Spleen (tissue), 11 donors: ENCODE measurements around the gene TTC19. TPM values are rescaled to one million over a fixed set of nuclear protein-coding genes. Genes with fewer than 3 reads are reported as not detected.

Experiments
- DNase-seq: peaks from one replicate; pipeline ENCODE4 v3.0.0-alpha.2; 2020
- H3K27ac ChIP-seq, 8 donors: fragments of 200-600 bp; sonication (generic) in 7 of 8; 1 replicate in 4 of 8; 2 replicates in 4 of 8; pipeline versions ENCODE4 v1.5.0 to v1.8.0; 2016 to 2021; ENCODE audit warnings: inconsistent platforms in 4 of 8, mild to moderate bottlenecking in 4 of 8, moderate library complexity in 1 of 8
- H3K27me3 ChIP-seq, 7 donors: fragments of 200-600 bp; sonication (generic) in 6 of 7; replicated peaks in 1 of 7; 1 replicate in 4 of 7; 2 replicates in 3 of 7; pipeline versions ENCODE4 v1.5.0 to v1.8.0; 2016 to 2021; ENCODE audit warnings: inconsistent platforms in 3 of 7, mild to moderate bottlenecking in 1 of 7
- H3K36me3 ChIP-seq, 6 donors: fragments of 200-600 bp; sonication (generic) in 5 of 6; 1 replicate in 4 of 6; 2 replicates in 2 of 6; pipeline versions ENCODE4 v1.5.0 to v1.8.0; 2016 to 2021; ENCODE audit warnings: inconsistent platforms in 2 of 6
- H3K4me1 ChIP-seq, 6 donors: fragments of 200-600 bp; sonication (generic) in 5 of 6; 1 replicate in 3 of 6; 2 replicates in 3 of 6; pipeline versions ENCODE4 v1.5.0 to v1.8.0; 2016 to 2021; ENCODE audit warnings: inconsistent platforms in 3 of 6
- H3K4me3 ChIP-seq, 8 donors: fragments of 200-600 bp; sonication (generic) in 7 of 8; 1 replicate in 4 of 8; 2 replicates in 4 of 8; pipeline versions ENCODE4 v1.5.0 to v1.8.0; 2016 to 2021; ENCODE audit warnings: inconsistent platforms in 4 of 8, mild to moderate bottlenecking in 4 of 8, moderate library complexity in 2 of 8
- H3K9me3 ChIP-seq, 8 donors: fragments of 200-600 bp; sonication (generic) in 7 of 8; 1 replicate in 4 of 8; 2 replicates in 4 of 8; pipeline versions ENCODE4 v1.5.0 to v1.8.0; 2016 to 2021; ENCODE audit warnings: inconsistent platforms in 4 of 8
- POLR2A ChIP-seq, 3 donors: fragments of 450-650 bp; IDR thresholded peaks; one replicate each; pipeline ENCODE4 v1.5.1; 2017; ENCODE audit warnings: antibody characterized with exemption in 3 of 3, mild to moderate bottlenecking in 1 of 3
- POLR2AphosphoS5 ChIP-seq, 3 donors: sonication (generic); formaldehyde crosslinking; IDR thresholded peaks; one replicate each; pipeline ENCODE4 v1.5.1; 2017; ENCODE audit warnings: antibody characterized with exemption in 3 of 3
- WGBS, 5 donors: extraction: QIAGEN DNeasy Blood & Tissue Kit in 3 of 5; methylation state at CpG; one replicate each; pipeline versions ENCODE4 v1.1.5 to v1.1.7; 2013 to 2018; 5-methylcytosine and 5-hydroxymethylcytosine counted together
- intact Hi-C: fragments of 100-400 bp; cut with DNase I; formaldehyde crosslinking; loops from one replicate; pipeline ENCODE4 v1.15.0; 2023; ENCODE audit warnings: low total_unique reads
- polyA plus RNA-seq, 3 donors: library from polyadenylated mRNA; stranded (reverse); fragments of 200-250 nt; gene quantifications; one replicate each; pipeline ENCODE4 v1.2.1, GENCODE V29; 2013
- total RNA-seq, 7 donors: library from RNA; depleted of rRNA in 3 of 7; stranded (reverse); fragments of >200 nt in 3 of 7; fragmentation: NEBNext Ultra II Directional in 4 of 7; extraction: Animal tissue kit (Norgen Biotek cat#: 25700) in 4 of 7; gene quantifications; one replicate each; pipeline versions ENCODE4 v1.1.0 to v1.2.1, GENCODE V29; 2016 to 2021
- TF ChIP-seq, protein P1 (sequence below), 11 experiments: fragments of 200-600 bp in 7 of 11; fragments of 450-650 bp in 4 of 11; sonication (generic) in 4 of 11; IDR thresholded peaks in 8 of 11; conservative IDR thresholded peaks in 3 of 11; 1 replicate in 7 of 11; 2 replicates in 4 of 11; pipeline versions ENCODE4 v1.4.0 to v1.8.0; 2016 to 2021; ENCODE audit warnings: antibody characterized with exemption in 11 of 11, inconsistent platforms in 4 of 11, mild to moderate bottlenecking in 1 of 11
- donor health status: healthy with polysubstance abuse.
- donor health status: DM: no; HTN: no; CAD: no; lungs with moderate emphysema.
- donor health status: DM: no; HTN: no; CAD: no.
- donor health status: Bipolar disorder and iron deficiency.
- donor health status: healthy.
- donor health status: DM: no; HTN: no; CAD: no.
- donor health status: DM: yes; HTN: yes; CAD: no.

Gene TTC19
- total and polyA plus RNA-seq, 10 donors, result 14.6 to 59.9 (median 34.4) TPM

DNA sequence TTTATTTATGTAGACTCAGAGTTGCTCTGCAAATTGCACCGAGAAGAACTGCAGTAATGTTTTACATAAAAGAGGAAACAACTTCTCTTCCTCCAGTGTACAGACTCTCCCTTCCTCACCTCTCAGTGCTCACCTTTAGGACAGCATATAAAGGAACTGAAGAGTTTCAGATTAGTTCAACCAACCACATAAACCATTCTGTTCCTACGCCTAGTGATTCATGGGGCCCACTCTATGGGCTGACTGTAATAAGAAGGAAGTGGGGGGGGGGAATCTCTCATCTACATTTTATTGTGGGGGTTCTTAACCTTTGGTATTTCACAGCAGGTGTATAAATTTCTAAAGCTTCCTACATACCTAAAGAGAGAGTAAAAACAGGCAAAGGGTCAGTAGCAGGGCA is 18.4 kb upstream of the TTC19 start:
- WGBS, 5 donors, result 13 to 36% (median 20%) methylated on average over 2 of the region's 2 CpGs

DNA sequence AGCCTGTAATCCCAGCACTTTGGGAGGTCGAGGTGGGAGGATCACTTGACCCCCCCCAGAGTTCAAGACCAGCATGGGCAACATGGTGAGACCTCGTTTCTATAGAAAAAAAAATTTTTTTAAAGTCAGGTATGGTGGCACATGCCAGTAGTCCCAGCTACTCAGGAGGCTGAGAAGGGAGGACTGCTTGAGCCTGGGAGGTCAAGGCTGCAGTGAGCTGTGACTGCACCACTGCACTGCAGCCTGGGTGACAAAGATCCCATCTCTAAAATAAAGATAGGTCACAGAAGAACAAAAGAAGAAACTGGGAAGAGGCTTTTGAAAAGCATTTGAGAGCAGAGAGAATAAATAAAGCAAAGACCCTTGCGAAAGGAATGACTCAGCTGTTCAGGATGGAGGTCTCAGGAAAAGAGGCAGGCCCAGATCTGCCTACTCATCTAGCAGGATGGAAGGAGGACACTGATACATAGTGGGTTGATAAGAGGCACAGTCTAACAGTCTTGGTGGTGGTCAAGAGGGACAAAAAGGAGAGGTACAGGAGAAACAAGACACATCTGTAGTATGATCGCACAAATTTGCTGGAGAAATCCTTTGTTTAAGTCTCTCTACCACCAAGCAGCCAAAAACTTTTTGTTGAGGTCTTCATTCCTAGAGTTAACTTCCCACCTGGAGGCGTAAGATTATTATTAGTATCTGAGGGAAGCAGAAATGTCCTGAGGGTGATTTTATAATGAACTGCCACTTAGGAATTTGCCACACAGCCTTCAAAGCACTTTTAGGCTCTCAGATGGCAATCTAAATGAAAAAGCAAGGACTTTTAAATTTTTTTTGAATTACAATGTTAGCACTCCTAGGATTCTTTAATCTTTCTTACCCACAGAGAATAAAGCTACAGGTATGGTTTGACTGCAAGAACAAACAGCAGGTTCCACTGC is 17.7 kb upstream of the TTC19 start:
- peaks cover 0 to 91% (median 62%) of the 10 kb centered on the region in 6 donors for H3K36me3 ChIP-seq

More for the DNA sequence above, 18.4 kb upstream of the TTC19 start:
- no peak for TF ChIP-seq POLR2A (IDR thresholded peaks at IDR 0.05)
- TF ChIP-seq POLR2AphosphoS5 (IDR thresholded peaks at IDR 0.05), result no peak
- TF ChIP-seq, protein P1, sequence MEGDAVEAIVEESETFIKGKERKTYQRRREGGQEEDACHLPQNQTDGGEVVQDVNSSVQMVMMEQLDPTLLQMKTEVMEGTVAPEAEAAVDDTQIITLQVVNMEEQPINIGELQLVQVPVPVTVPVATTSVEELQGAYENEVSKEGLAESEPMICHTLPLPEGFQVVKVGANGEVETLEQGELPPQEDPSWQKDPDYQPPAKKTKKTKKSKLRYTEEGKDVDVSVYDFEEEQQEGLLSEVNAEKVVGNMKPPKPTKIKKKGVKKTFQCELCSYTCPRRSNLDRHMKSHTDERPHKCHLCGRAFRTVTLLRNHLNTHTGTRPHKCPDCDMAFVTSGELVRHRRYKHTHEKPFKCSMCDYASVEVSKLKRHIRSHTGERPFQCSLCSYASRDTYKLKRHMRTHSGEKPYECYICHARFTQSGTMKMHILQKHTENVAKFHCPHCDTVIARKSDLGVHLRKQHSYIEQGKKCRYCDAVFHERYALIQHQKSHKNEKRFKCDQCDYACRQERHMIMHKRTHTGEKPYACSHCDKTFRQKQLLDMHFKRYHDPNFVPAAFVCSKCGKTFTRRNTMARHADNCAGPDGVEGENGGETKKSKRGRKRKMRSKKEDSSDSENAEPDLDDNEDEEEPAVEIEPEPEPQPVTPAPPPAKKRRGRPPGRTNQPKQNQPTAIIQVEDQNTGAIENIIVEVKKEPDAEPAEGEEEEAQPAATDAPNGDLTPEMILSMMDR (IDR thresholded peaks at IDR 0.05 in 8 of 11, conservative IDR thresholded peaks at IDR 0.05 in 3 of 11), result no peak
- DNase-seq, result no peak
- Histone ChIP-seq H3K27ac (no peak overlapping the region), H3K4me1 (peaks cover 0 to 16% (median 0%) of the 10 kb centered on the region in 6 donors), H3K4me3 (no peak overlapping the region), H3K27me3 (no peaks in the 10 kb centered on the region), H3K9me3 (no peaks in the 10 kb centered on the region), H3K36me3 (peaks cover 3 to 91% (median 62%) of the 10 kb centered on the region in 6 donors)
- intact Hi-C loops, result no loop called here

DNA sequence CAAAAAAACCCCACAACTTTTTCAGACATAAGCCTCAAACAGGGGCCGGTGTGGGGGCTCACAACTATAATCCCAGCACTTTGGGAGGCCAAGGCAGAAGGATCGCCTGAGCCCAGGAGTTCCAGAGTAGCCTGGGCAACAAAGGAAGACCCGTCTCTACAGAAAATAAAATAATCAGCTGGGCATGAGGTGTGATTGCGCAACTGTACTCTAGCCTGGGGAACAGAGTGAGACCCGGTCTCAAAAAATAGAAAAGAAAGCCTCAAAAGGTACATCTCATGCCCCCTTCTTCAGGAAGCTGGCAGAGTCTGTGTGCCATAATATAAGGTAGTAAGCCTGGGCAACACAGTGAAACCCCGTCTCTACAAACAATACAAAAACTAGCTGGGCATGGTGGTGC is 3.3 kb upstream of the TTC19 start:
- Histone ChIP-seq H3K36me3 (peaks cover 0 to 52% (median 14%) of the 10 kb centered on the region in 6 donors), H3K27me3 (no peaks in the 10 kb centered on the region), H3K4me3 (no peak overlapping the region), H3K27ac (no peak overlapping the region), H3K4me1 (peaks cover 10 to 57% (median 30%) of the 10 kb centered on the region in 6 donors), H3K9me3 (no peaks in the 10 kb centered on the region)
- 72 to 83% (median 78%) methylated on average over 6 of the region's 6 CpGs for WGBS, 5 donors
- no peak for DNase-seq
- TF ChIP-seq, protein P1 (IDR thresholded peaks at IDR 0.05 in 8 of 11, conservative IDR thresholded peaks at IDR 0.05 in 3 of 11), result no peak
- TF ChIP-seq POLR2A (IDR thresholded peaks at IDR 0.05) (no peak), POLR2AphosphoS5 (IDR thresholded peaks at IDR 0.05) (no peak)
- intact Hi-C loops, result no loop called here

More for the DNA sequence above, 17.7 kb upstream of the TTC19 start:
- no peak overlapping the region for H3K27ac ChIP-seq
- H3K9me3 ChIP-seq, result no peaks in the 10 kb centered on the region
- no peaks in the 10 kb centered on the region for H3K27me3 ChIP-seq
- TF ChIP-seq POLR2A (IDR thresholded peaks at IDR 0.05), result no peak
- no peak for TF ChIP-seq POLR2AphosphoS5 (IDR thresholded peaks at IDR 0.05)
- TF ChIP-seq, protein P1 (IDR thresholded peaks at IDR 0.05 in 8 of 11, conservative IDR thresholded peaks at IDR 0.05 in 3 of 11), result no peak
- peaks cover 0 to 16% (median 0%) of the 10 kb centered on the region in 6 donors for H3K4me1 ChIP-seq
- H3K4me3 ChIP-seq, result no peak overlapping the region
- 59 to 82% (median 71%) methylated on average over 5 of the region's 5 CpGs for WGBS, 5 donors
- DNase-seq, result no peak
- intact Hi-C loops, result no loop called here

DNA sequence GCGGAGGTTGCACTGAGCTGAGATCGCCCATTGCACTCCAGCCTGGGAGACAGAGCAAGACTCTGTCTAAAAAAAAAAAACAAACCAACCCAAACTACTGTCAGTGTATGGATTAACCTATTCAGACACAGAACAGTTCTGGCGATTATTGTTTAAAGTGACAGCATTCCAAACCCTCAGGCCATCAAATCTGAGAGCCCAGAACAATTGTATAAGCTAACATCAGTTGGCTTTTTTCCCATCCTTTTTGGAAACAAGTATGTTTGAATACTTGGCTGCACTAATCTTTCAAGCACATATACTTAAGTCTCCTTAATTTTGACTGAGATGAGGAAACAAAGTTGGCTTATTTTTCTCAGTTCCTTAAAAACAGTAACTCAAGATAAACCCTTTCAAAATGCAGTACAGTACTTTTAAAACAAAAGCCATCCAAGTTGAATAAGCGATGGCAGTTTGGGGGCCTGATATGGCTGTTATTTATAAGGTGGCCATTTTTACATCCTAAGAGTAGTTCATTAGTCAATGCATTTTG is 1.5 kb upstream of the TTC19 start:
- Histone ChIP-seq H3K27ac (peak overlapping the region in 6 of 8 donors; percentile 93 to 99 (median 96)), H3K9me3 (no peaks in the 10 kb centered on the region), H3K27me3 (no peaks in the 10 kb centered on the region), H3K4me3 (peak overlapping the region in 3 of 8 donors; percentile 71 to 93 (median 73)), H3K4me1 (peaks cover 12 to 71% (median 36%) of the 10 kb centered on the region in 6 donors), H3K36me3 (peaks cover 0 to 52% (median 14%) of the 10 kb centered on the region in 6 donors)
- 76 to 88% (median 83%) methylated on average over 4 of the region's 4 CpGs for WGBS, 5 donors
- intact Hi-C loops, result no loop called here
- no peak for TF ChIP-seq POLR2A (IDR thresholded peaks at IDR 0.05)
- TF ChIP-seq, protein P1 (IDR thresholded peaks at IDR 0.05 in 8 of 11, conservative IDR thresholded peaks at IDR 0.05 in 3 of 11), result no peak
- DNase-seq, result no peak
